ENCODE data around the gene ELP5.

DNA sequence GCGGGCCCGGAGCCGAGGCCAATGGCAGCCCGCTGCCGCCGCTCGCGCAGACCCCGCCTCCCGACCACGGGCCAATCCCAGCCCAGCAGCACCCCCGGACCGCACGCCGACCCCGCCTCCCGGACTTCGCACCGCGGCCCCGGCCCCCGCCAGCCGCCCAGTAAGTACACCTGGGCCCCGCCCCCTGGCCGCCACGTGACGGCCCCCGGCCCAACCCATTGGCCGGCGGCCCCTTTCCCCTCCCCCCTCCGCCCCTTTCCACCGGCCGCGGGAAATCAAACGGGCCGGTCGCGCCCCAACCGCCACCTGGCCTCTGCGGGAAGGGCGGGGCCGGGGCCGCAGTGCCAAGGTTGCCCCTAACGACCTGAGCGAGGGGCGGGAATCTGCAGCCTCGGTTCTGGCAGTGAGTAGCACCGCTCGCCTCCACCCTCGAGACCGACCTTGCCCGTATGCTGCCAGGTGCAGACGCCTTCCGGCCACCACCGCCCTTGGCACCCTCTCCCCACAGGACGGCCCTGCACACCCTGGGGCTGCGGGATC is 42.7 kb downstream of the ELP5 start, which contains the start of gene YBX2:
- TF ChIP-seq, protein P1, sequence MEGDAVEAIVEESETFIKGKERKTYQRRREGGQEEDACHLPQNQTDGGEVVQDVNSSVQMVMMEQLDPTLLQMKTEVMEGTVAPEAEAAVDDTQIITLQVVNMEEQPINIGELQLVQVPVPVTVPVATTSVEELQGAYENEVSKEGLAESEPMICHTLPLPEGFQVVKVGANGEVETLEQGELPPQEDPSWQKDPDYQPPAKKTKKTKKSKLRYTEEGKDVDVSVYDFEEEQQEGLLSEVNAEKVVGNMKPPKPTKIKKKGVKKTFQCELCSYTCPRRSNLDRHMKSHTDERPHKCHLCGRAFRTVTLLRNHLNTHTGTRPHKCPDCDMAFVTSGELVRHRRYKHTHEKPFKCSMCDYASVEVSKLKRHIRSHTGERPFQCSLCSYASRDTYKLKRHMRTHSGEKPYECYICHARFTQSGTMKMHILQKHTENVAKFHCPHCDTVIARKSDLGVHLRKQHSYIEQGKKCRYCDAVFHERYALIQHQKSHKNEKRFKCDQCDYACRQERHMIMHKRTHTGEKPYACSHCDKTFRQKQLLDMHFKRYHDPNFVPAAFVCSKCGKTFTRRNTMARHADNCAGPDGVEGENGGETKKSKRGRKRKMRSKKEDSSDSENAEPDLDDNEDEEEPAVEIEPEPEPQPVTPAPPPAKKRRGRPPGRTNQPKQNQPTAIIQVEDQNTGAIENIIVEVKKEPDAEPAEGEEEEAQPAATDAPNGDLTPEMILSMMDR (IDR thresholded peaks at IDR 0.05): no peak
- TF ChIP-seq ZFX (IDR thresholded peaks at IDR 0.05; ENCODE audit: borderline replicate concordance): no peak

All from 22Rv1 (cell line).